Activated naive CD4-positive, alpha-beta T cell treated with anti-CD3 and anti-CD28 coated beads for 36 hours (primary cell): Measurements from ENCODE around the gene NRP2. TPM values are rescaled to one million over a fixed set of nuclear protein-coding genes. Genes with fewer than 3 reads are reported as not detected.

Source experiments
- CTCF ChIA-PET: fragments of 350-600 bp; sonication (Branson Sonifier 250); formaldehyde crosslinking; loops from one replicate; lab custom pipeline; 2021; ENCODE audit warnings: antibody characterized with exemption; lab: Charles Lee
- DNase-seq: peaks from one replicate; pipeline ENCODE4 v3.0.0-alpha.2; 2020
- H3K27ac Mint-ChIP-seq: one replicate; pipeline ENCODE4 v1.8.0; 2021; ENCODE audit warnings: mild to moderate bottlenecking, mixed read lengths
- H3K27me3 Mint-ChIP-seq: one replicate; pipeline ENCODE4 v1.8.0; 2021; ENCODE audit warnings: low read depth, mixed read lengths
- H3K36me3 Mint-ChIP-seq: one replicate; pipeline ENCODE4 v1.8.0; 2021; ENCODE audit warnings: low read depth, mixed read lengths
- H3K4me1 Mint-ChIP-seq: one replicate; pipeline ENCODE4 v1.8.0; 2021; ENCODE audit warnings: low read depth, mixed read lengths
- H3K4me3 Mint-ChIP-seq: one replicate; pipeline ENCODE4 v1.8.0; 2021; ENCODE audit warnings: mild to moderate bottlenecking, moderate library complexity, mixed read lengths
- H3K9me3 Mint-ChIP-seq: one replicate; pipeline ENCODE4 v1.8.0; 2021; ENCODE audit warnings: mixed read lengths
- intact Hi-C: fragments of 100-400 bp; cut with micrococcal nuclease; formaldehyde crosslinking; loops from one replicate; pipeline ENCODE4 v1.15.1; 2023
- total RNA-seq, 2 experiments: library from RNA; stranded (reverse); gene quantifications; one replicate each; pipeline ENCODE4 v1.2.3, GENCODE V29; 2021

The NRP2 gene
- total RNA-seq, 2 experiments from 2014 or later: 2.5 to 2.8 TPM

GRCh38 chr2:205816268-205816667 lies 134.0 kb downstream of the NRP2 start:
- Mint-ChIP-seq H3K9me3 (no peaks in the 10 kb centered on the region), H3K36me3 (no peaks in the 10 kb centered on the region), H3K27ac (no peak overlapping the region), H3K4me3 (no peak overlapping the region), H3K4me1 (no peaks in the 10 kb centered on the region), H3K27me3 (peaks cover 12% of the 10 kb centered on the region)
- CTCF ChIA-PET: interaction anchor here (0.8 to 1.8 kb wide), 3 partner anchors 41 to 57 kb away, joined by 3 to 6 read pairs (median 4); no protein-coding TSS in a partner anchor
- intact Hi-C loops: loop anchor here (10.0 kb wide), 1 partner anchor 941 kb away; no protein-coding TSS in a partner anchor
- DNase-seq: no peak

- no peak overlapping the region for H3K4me3 Mint-ChIP-seq
- no peaks in the 10 kb centered on the region for H3K36me3 Mint-ChIP-seq
- peaks cover 23% of the 10 kb centered on the region for H3K27me3 Mint-ChIP-seq
- H3K9me3 Mint-ChIP-seq: peaks cover 6% of the 10 kb centered on the region
- H3K27ac Mint-ChIP-seq: no peak overlapping the region
- H3K4me1 Mint-ChIP-seq: no peaks in the 10 kb centered on the region
- intact Hi-C loops: no loop called here
- CTCF ChIA-PET: interaction anchor here (1.0 to 1.4 kb wide), 2 partner anchors 9 to 47 kb away, joined by 3 read pairs; no protein-coding TSS in a partner anchor
- DNase-seq: no peak
Measured at GRCh38 chr2:205822579-205822978, 140.3 kb downstream of the NRP2 start.

GRCh38 chr2:205827809-205828365 lies 145.6 kb downstream of the NRP2 start:
- Mint-ChIP-seq H3K27ac (no peak overlapping the region), H3K9me3 (peaks cover 6% of the 10 kb centered on the region), H3K4me1 (no peaks in the 10 kb centered on the region), H3K27me3 (peaks cover 15% of the 10 kb centered on the region), H3K4me3 (no peak overlapping the region), H3K36me3 (no peaks in the 10 kb centered on the region)
- CTCF ChIA-PET: no interaction called here
- intact Hi-C loops: no loop called here
- DNase-seq: no peak

GRCh38 chr2:205833864-205834263 lies 151.6 kb downstream of the NRP2 start:
- Mint-ChIP-seq H3K9me3 (peaks cover 2% of the 10 kb centered on the region), H3K4me1 (no peaks in the 10 kb centered on the region)
- CTCF ChIA-PET: no interaction called here

GRCh38 chr2:205834796-205835195 lies 152.5 kb downstream of the NRP2 start:
- DNase-seq: no peak
- intact Hi-C loops: no loop called here
- CTCF ChIA-PET: no interaction called here
- Mint-ChIP-seq H3K9me3 (peaks cover 2% of the 10 kb centered on the region), H3K27ac (no peak overlapping the region), H3K27me3 (peaks cover 9% of the 10 kb centered on the region), H3K4me1 (no peaks in the 10 kb centered on the region), H3K4me3 (no peak overlapping the region), H3K36me3 (no peaks in the 10 kb centered on the region)

More at GRCh38 chr2:205833864-205834263, 151.6 kb downstream of the NRP2 start:
- H3K36me3 Mint-ChIP-seq: no peaks in the 10 kb centered on the region
- DNase-seq: no peak
- H3K4me3 Mint-ChIP-seq: no peak overlapping the region
- intact Hi-C loops: no loop called here
- no peak overlapping the region for H3K27ac Mint-ChIP-seq
- peaks cover 13% of the 10 kb centered on the region for H3K27me3 Mint-ChIP-seq

- no peaks in the 10 kb centered on the region for H3K4me1 Mint-ChIP-seq
- no peak overlapping the region for H3K27ac Mint-ChIP-seq
- CTCF ChIA-PET: no interaction called here
Measured at GRCh38 chr2:205835251-205835791, 153.0 kb downstream of the NRP2 start.

GRCh38 chr2:205835923-205836322 lies 153.6 kb downstream of the NRP2 start:
- H3K4me3 Mint-ChIP-seq: no peak overlapping the region
- H3K9me3 Mint-ChIP-seq: peaks cover 2% of the 10 kb centered on the region
- H3K4me1 Mint-ChIP-seq: no peaks in the 10 kb centered on the region
- H3K36me3 Mint-ChIP-seq: no peaks in the 10 kb centered on the region
- CTCF ChIA-PET: no interaction called here
- H3K27ac Mint-ChIP-seq: no peak overlapping the region
- peaks cover 9% of the 10 kb centered on the region for H3K27me3 Mint-ChIP-seq
- intact Hi-C loops: no loop called here
- DNase-seq: no peak

More at GRCh38 chr2:205835251-205835791, 153.0 kb downstream of the NRP2 start:
- intact Hi-C loops: no loop called here
- no peaks in the 10 kb centered on the region for H3K36me3 Mint-ChIP-seq
- peaks cover 2% of the 10 kb centered on the region for H3K9me3 Mint-ChIP-seq
- DNase-seq: no peak
- no peak overlapping the region for H3K4me3 Mint-ChIP-seq
- peaks cover 9% of the 10 kb centered on the region for H3K27me3 Mint-ChIP-seq

- intact Hi-C loops: no loop called here
- Mint-ChIP-seq H3K36me3 (no peaks in the 10 kb centered on the region), H3K4me3 (no peak overlapping the region), H3K27me3 (peaks cover 10% of the 10 kb centered on the region), H3K27ac (no peak overlapping the region), H3K4me1 (no peaks in the 10 kb centered on the region), H3K9me3 (peaks cover 2% of the 10 kb centered on the region)
- CTCF ChIA-PET: no interaction called here
- DNase-seq: no peak
Measured at GRCh38 chr2:205836477-205837221, 154.3 kb downstream of the NRP2 start.

- no peak for DNase-seq
- intact Hi-C loops: no loop called here
- no peak overlapping the region for H3K4me3 Mint-ChIP-seq
- H3K27ac Mint-ChIP-seq: no peak overlapping the region
- CTCF ChIA-PET: no interaction called here
- H3K4me1 Mint-ChIP-seq: no peaks in the 10 kb centered on the region
- H3K9me3 Mint-ChIP-seq: peaks cover 2% of the 10 kb centered on the region
- peaks cover 14% of the 10 kb centered on the region for H3K27me3 Mint-ChIP-seq
- H3K36me3 Mint-ChIP-seq: no peaks in the 10 kb centered on the region
Measured at GRCh38 chr2:205837663-205838062, 155.4 kb downstream of the NRP2 start.

- Mint-ChIP-seq H3K27me3 (peaks cover 24% of the 10 kb centered on the region), H3K4me1 (no peaks in the 10 kb centered on the region), H3K36me3 (no peaks in the 10 kb centered on the region), H3K9me3 (no peaks in the 10 kb centered on the region), H3K27ac (no peak overlapping the region), H3K4me3 (no peak overlapping the region)
- CTCF ChIA-PET: no interaction called here
- DNase-seq: no peak
- intact Hi-C loops: no loop called here
Measured at GRCh38 chr2:205845446-205845845, 163.1 kb downstream of the NRP2 start.
